ENCODE data around the gene CYP4A22.

Gene CYP4A22

GRCh38 chr1:47178654-47179016, 41.4 kb downstream of the CYP4A22 start:
- no peak for DNase-seq (ENCODE audit: low read depth)
- peak overlapping the region; percentile 54 for H3K4me3 ChIP-seq (ENCODE audit: low read depth, low read length)
- TF ChIP-seq, protein P1, sequence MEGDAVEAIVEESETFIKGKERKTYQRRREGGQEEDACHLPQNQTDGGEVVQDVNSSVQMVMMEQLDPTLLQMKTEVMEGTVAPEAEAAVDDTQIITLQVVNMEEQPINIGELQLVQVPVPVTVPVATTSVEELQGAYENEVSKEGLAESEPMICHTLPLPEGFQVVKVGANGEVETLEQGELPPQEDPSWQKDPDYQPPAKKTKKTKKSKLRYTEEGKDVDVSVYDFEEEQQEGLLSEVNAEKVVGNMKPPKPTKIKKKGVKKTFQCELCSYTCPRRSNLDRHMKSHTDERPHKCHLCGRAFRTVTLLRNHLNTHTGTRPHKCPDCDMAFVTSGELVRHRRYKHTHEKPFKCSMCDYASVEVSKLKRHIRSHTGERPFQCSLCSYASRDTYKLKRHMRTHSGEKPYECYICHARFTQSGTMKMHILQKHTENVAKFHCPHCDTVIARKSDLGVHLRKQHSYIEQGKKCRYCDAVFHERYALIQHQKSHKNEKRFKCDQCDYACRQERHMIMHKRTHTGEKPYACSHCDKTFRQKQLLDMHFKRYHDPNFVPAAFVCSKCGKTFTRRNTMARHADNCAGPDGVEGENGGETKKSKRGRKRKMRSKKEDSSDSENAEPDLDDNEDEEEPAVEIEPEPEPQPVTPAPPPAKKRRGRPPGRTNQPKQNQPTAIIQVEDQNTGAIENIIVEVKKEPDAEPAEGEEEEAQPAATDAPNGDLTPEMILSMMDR (conservative IDR thresholded peaks at IDR 0.05; ENCODE audit: low read depth, low read length), result no peak

DNA sequence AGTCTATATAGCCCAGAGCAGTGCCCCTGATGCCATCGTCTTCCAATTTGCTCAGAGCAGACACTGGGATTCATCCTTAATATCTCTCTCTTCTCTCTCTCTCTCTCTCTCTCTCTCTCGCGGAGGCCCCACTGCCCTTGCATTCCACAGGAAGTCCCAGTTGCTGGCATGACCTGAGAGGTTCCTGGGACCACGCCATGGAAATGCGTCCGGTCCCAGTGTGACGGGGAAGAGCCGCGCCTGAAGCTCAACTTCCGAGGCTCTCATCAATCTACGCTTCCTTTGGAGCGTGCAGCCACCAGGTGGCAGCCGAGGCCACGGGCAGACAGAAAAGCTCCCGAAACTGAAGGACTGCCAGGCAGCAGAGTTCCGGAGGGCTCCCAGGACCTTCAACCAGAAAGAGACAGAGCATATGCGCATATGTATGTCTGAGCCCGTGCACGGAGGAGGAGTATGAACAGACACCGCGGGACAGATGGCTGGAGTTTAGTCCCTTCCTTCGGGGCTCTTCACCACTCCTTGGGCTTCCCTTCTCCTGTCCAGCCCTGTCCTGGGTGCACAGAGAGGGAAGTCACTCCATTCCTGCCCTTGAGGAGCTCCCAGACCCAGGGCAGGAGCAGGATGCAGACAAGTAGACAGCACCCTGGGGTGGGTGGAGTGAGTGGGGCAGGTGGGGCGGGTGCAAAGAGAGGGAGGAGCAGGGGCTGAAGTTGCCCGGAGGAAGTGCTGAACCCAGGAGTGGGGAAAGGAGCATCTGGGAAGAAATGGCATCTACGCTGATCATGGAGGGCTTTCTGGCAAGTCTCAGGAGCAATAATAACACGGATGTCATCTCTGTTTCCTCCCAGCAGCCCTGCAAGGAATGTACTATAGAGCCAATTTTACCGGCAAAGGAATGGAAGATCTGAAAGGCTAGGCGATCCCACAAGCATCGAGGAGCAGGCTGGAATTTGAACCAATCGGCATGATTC, 42.1 kb downstream of the CYP4A22 start:
- peak; percentile 96 for DNase-seq (ENCODE audit: low read depth)
- TF ChIP-seq, protein P1 (conservative IDR thresholded peaks at IDR 0.05; ENCODE audit: low read depth, low read length), result peak; percentile 97
- H3K4me3 ChIP-seq (ENCODE audit: low read depth, low read length), result peak overlapping the region; percentile 54

DNA sequence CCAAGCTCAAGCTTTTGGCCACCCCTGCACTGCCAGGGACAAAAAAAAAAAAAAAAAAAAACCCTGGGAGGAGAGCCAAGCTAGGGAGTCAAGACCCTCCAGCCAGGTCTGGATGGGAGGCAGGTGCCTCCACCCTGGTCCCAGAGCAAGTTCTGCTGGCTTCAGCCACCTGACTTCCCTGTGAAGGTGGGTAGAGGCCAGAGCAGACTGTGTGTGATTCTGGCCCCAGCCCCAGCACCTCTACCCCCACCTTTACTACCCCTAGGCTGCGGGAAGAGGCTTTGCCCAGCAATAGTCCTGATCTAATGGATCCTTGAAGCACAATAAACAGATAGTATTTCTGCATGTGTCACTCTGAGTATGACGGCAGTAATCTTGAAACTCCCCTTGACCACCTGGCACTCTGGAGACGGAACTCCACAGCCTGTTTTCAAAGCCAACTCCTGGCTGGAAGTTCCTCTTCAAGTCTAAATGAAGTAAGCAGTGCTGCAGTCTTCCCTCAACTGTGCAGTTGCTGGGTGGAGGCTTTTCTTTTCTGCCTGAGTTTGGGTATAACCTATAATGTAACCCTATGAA, 42.8 kb downstream of the CYP4A22 start:
- no peak for DNase-seq (ENCODE audit: low read depth)
- no peak overlapping the region for H3K4me3 ChIP-seq (ENCODE audit: low read depth, low read length)
- TF ChIP-seq, protein P1 (conservative IDR thresholded peaks at IDR 0.05; ENCODE audit: low read depth, low read length), result no peak

GRCh38 chr1:47180603-47181094, 43.4 kb downstream of the CYP4A22 start:
- H3K4me3 ChIP-seq (ENCODE audit: low read depth, low read length), result no peak overlapping the region
- peak; percentile 43 for DNase-seq (ENCODE audit: low read depth)
- TF ChIP-seq, protein P1 (conservative IDR thresholded peaks at IDR 0.05; ENCODE audit: low read depth, low read length), result no peak

DNA sequence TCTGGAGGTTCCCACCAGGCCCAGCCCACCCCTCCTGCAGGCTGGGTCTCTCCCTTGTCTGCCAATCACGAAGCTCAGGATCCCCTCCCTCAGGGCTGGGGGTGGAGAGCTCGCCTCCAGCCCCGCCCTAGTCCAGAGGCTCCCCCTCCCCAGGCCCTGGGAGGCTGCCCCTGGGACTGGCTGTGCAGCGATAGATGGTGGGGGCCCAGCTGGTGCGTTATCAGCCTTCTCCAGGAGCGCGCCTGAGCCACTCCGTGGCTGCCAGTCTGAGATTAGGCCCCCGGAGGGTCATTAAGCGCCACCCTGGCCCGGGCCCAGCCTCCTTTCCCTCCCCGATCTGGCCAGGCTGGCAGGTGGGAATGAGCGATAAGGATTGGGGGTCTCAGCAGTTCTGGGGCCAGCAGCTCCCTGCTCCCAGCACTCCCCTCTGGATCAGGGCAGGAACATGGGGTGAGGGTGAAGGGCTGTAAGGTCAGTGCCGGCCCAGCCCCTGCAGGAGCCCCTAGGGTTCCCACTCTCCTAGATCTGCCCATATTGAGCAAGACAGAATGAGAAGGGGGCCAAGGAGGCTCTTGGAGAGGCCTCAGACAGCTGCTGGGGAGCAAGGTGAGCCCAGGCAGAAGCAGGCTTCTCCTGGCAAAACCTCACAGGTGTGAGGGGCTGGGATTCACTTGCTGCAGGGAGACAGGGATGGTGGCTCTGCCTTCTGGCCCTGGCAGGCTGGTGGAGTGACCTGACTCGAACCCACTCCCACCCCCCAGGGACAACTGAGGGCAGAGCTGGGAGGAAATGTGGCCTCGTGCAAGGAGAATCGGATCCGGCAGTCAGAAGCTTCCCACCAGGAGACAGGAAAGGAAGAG, 44.1 kb downstream of the CYP4A22 start:
- TF ChIP-seq, protein P1 (conservative IDR thresholded peaks at IDR 0.05; ENCODE audit: low read depth, low read length), result no peak
- DNase-seq (ENCODE audit: low read depth), result no peak
- H3K4me3 ChIP-seq (ENCODE audit: low read depth, low read length), result no peak overlapping the region

DNA sequence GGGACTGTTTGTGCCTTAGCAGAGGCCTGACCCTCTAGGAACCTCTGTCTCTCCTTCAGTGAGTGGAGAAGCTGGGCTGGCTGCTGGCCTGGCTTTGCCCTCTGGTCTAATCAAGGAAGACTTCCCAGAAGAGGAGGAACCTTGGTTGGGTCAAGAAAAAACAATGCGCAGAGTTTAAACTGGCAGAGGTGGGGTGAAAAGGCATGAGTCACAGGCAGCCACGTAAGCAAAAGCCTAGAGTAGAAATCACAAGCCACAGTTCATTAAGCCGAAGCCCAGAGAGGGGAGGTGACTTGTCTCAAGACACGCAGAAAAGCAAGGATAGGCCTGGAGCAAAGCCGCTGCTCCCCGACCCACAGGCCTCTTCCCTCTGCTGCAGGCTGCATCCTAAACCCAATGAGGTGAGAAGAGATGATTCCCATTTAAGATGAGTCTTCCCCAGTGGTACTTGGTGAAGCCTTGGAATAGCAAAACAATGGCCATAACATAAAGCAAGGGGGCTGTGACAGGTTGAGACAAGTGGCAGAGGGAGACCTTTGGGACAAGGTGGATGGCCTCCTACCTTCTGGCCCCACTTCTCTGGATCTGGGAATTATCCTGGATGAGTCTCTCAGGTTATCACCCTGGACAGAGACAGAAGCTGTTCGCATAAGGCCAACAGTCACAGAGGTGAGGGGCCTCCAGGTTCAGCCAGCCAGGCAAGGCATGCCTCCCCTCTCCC, 44.9 kb downstream of the CYP4A22 start:
- DNase-seq (ENCODE audit: low read depth), result peak; percentile 42
- TF ChIP-seq, protein P1 (conservative IDR thresholded peaks at IDR 0.05; ENCODE audit: low read depth, low read length), result no peak
- no peak overlapping the region for H3K4me3 ChIP-seq (ENCODE audit: low read depth, low read length)
